HepG2 (cell line): ENCODE measurements around the gene ETFB. TPM values are rescaled to one million over a fixed set of nuclear protein-coding genes. Genes with fewer than 3 reads are reported as not detected.

Experiments used
- ARHGAP35 ChIP-seq: sonication (generic); formaldehyde crosslinking; IDR thresholded peaks from 2 replicates; pipeline ENCODE4 v1.9.0; 2022; ENCODE audit warnings: mild to moderate bottlenecking, inconsistent platforms, moderate library complexity, missing genetic modification reagents, borderline replicate concordance
- BCL6 ChIP-seq: IDR thresholded peaks from 2 replicates; pipeline ENCODE4 v1.6.1; 2016; ENCODE audit warnings: missing genetic modification reagents, missing compliant biosample characterization
- CCDC6 ChIP-seq: sonication (generic); formaldehyde crosslinking; IDR thresholded peaks from 2 replicates; pipeline ENCODE4 v1.8.1; 2022; ENCODE audit warnings: mild to moderate bottlenecking, missing genetic modification reagents, moderate library complexity
- ELF3 ChIP-seq: IDR thresholded peaks from 2 replicates; pipeline ENCODE4 v1.6.1; 2016; ENCODE audit warnings: missing genetic modification reagents, missing compliant biosample characterization
- ERF ChIP-seq: IDR thresholded peaks from 2 replicates; pipeline ENCODE4 v1.6.1; 2018; ENCODE audit warnings: missing biosample characterization, missing genetic modification reagents
- HDAC2 ChIP-seq: sonication (generic); formaldehyde crosslinking; IDR thresholded peaks from 2 replicates; pipeline ENCODE4 v1.4.0; 2020; ENCODE audit warnings: missing genetic modification reagents
- KDM1A ChIP-seq: IDR thresholded peaks from 2 replicates; pipeline ENCODE4 v1.6.1; 2016; ENCODE audit warnings: missing compliant biosample characterization
- MIXL1 ChIP-seq: IDR thresholded peaks from 2 replicates; pipeline ENCODE4 v1.6.1; 2016
- NCOR1 ChIP-seq: fragments of 200-600 bp; sonication (generic); IDR thresholded peaks from 2 replicates; pipeline ENCODE4 v1.7.0; 2017; ENCODE audit warnings: antibody characterized with exemption, low read length, borderline replicate concordance
- NFKBIZ ChIP-seq: IDR thresholded peaks from 2 replicates; pipeline ENCODE4 v1.6.1; 2018; ENCODE audit warnings: missing genetic modification reagents, missing compliant biosample characterization
- NKX3-1 ChIP-seq: sonication (generic); formaldehyde crosslinking; IDR thresholded peaks from 2 replicates; pipeline ENCODE4 v1.5.0; 2020; ENCODE audit warnings: missing genetic modification reagents
- NR3C1 ChIP-seq: sonication (generic); formaldehyde crosslinking; IDR thresholded peaks from 2 replicates; pipeline ENCODE4 v1.4.0; 2020; ENCODE audit warnings: missing genetic modification reagents
- RELA ChIP-seq: sonication (generic); formaldehyde crosslinking; IDR thresholded peaks from 2 replicates; pipeline ENCODE4 v1.4.0; 2020; ENCODE audit warnings: missing genetic modification reagents
- SRSF1 ChIP-seq: fragments of 200-400 bp; formaldehyde crosslinking; optimal IDR thresholded peaks from 2 replicates; pipeline ENCODE3; 2017; ENCODE audit warnings: mild to moderate bottlenecking, low read depth, low read length, moderate library complexity
- TBP ChIP-seq: sonication (generic); formaldehyde crosslinking; IDR thresholded peaks from 2 replicates; pipeline ENCODE4 v1.5.0; 2020; ENCODE audit warnings: missing genetic modification reagents
- TBX3 ChIP-seq: fragments of 450-650 bp; IDR thresholded peaks from 2 replicates; pipeline ENCODE4 v1.6.1; 2017; ENCODE audit warnings: antibody characterized with exemption, mild to moderate bottlenecking, inconsistent platforms, borderline replicate concordance
- ZBTB1 ChIP-seq: sonication (generic); formaldehyde crosslinking; IDR thresholded peaks from 2 replicates; pipeline ENCODE4 v1.4.0; 2020; ENCODE audit warnings: missing genetic modification reagents, borderline replicate concordance
- ZFAT ChIP-seq: sonication (generic); formaldehyde crosslinking; conservative IDR thresholded peaks from 2 replicates; pipeline ENCODE4 v1.8.1; 2023; ENCODE audit warnings: missing genetic modification reagents, inconsistent platforms
- ZFX ChIP-seq: sonication (generic); formaldehyde crosslinking; IDR thresholded peaks from 2 replicates; pipeline ENCODE4 v1.4.0; 2020; ENCODE audit warnings: mild to moderate bottlenecking, low read depth, missing genetic modification reagents, moderate library complexity
- ZKSCAN5 ChIP-seq: sonication (generic); formaldehyde crosslinking; IDR thresholded peaks from 2 replicates; pipeline ENCODE4 v1.5.1; 2020; ENCODE audit warnings: mild to moderate bottlenecking, missing genetic modification reagents
- ZNF180 ChIP-seq: sonication (generic); formaldehyde crosslinking; IDR thresholded peaks from 2 replicates; pipeline ENCODE4 v1.4.0; 2020; ENCODE audit warnings: low read depth, missing genetic modification reagents, borderline replicate concordance
- ZNF33A ChIP-seq: sonication (generic); formaldehyde crosslinking; IDR thresholded peaks from 2 replicates; pipeline ENCODE4 v1.5.1; 2020; ENCODE audit warnings: missing genetic modification reagents, mild to moderate bottlenecking, moderate library complexity, borderline replicate concordance
- ZNF430 ChIP-seq: sonication (generic); formaldehyde crosslinking; IDR thresholded peaks from 2 replicates; pipeline ENCODE4 v1.9.0; 2021; ENCODE audit warnings: mild to moderate bottlenecking, missing genetic modification reagents
- ZNF629 ChIP-seq: sonication (generic); formaldehyde crosslinking; conservative IDR thresholded peaks from 2 replicates; pipeline ENCODE4 v1.5.0; 2020; ENCODE audit warnings: missing genetic modification reagents
- ZNF891 ChIP-seq: sonication (generic); formaldehyde crosslinking; IDR thresholded peaks from 2 replicates; pipeline ENCODE4 v1.5.0; 2020; ENCODE audit warnings: mild to moderate bottlenecking, missing genetic modification reagents
- polyA plus RNA-seq, 8 experiments: library from polyadenylated mRNA; depleted of rRNA in 3 of 8; stranded (reverse) in 7 of 8; unstranded in 1 of 8; fragments of >200 nt; fragmentation: Illumina TruSeq in 4 of 8; extraction: Trizol in 4 of 8; gene quantifications; 2 replicates each; pipeline versions ENCODE4 v1.2.1 to v1.2.3, GENCODE V29; 2011 to 2016; ENCODE audit warnings: low read depth in 4 of 8, missing spikeins in 1 of 8, mixed read lengths in 1 of 8; ENCODE audit not compliant: insufficient read depth in 1 of 8
- total RNA-seq, 5 experiments: library from RNA; depleted of rRNA; stranded (reverse); fragments of >200 nt; fragmentation: Illumina TruSeq; extraction: Trizol; gene quantifications; 2 replicates each; pipeline ENCODE4 v1.2.3, GENCODE V29; 2016; ENCODE audit warnings: low read depth in 1 of 5
- TF ChIP-seq, protein P1 (sequence below): IDR thresholded peaks from 2 replicates; pipeline ENCODE4 v1.6.1; 2016; ENCODE audit warnings: low read depth, borderline replicate concordance
- TF ChIP-seq, protein P2 (sequence below): sonication (generic); formaldehyde crosslinking; IDR thresholded peaks from 2 replicates; pipeline ENCODE4 v1.4.0; 2020; ENCODE audit warnings: missing genetic modification reagents, borderline replicate concordance
- TF ChIP-seq, protein P3 (sequence below): IDR thresholded peaks from 2 replicates; pipeline ENCODE4 v1.6.1; 2016; ENCODE audit warnings: low read depth

ETFB gene
- total and polyA plus RNA-seq, 2 of the 13 experiments (the other 11 are each of a cell fraction or from before 2014, with no cell fraction given): 678 to 1,314 TPM

DNA sequence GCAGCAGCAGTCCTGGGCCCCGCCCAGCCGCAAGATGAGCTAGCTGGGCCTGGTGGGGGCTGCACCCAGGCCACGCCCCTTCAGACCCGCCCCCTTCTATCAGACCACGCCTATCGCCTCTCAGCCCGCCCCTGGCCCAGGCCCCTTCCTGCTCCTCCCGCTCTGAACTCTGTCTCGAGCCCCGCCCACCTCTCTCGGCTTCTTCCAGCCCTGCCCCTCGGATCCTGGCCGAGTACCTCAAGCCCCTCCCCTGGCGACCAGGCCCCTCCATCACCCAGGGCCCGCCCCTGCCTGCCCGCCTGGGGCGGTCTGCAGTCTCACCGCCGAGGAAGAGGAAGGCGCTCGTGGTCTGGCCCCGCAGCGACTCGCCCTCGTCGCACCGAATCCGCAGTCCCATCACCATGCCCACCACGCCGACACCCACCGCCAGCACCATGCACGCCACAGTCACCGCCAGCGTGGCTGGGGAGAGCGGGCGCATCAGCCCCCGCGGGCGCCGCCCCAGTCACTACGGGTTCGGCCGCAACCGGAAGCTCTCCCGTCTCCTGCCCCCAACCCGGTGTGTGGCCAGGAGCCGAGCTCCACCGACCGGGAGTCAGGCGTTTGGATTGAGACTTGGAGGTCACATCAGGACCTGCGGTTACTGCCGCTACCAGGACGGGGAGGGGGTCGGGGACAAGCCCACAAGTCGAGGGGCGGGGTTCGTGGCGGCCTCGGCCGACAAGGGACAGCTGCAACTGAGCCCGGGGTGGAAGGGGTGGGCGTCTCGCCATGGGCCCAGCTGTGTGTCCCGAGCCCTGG is 1.6 kb upstream of the ETFB start (continued):
- TF ChIP-seq ZBTB1 (CRISPR knock-in tag) (no peak), NKX3-1 (CRISPR knock-in tag) (no peak; the same call in 1 of the 2 replicates), TBP (CRISPR knock-in tag) (no peak), NR3C1 (CRISPR knock-in tag) (no peak), MIXL1 (CRISPR knock-in tag) (0 out of 2 replicates have a peak, but pooled peaks have one; percentile 7), ZNF629 (CRISPR knock-in tag) (no peak), ARHGAP35 (CRISPR knock-in tag) (peak; percentile 97), ZNF180 (CRISPR knock-in tag) (no peak), ZFAT (CRISPR knock-in tag) (no peak), HDAC2 (CRISPR knock-in tag) (peak; percentile 77), ZKSCAN5 (CRISPR knock-in tag) (no peak), ELF3 (CRISPR knock-in tag) (peak; percentile 31; the same call in 1 of the 2 replicates), KDM1A (CRISPR knock-in tag) (no peak), BCL6 (CRISPR knock-in tag) (peak; percentile 23; the same call in 1 of the 2 replicates), TBX3 (no peak), RELA (CRISPR knock-in tag) (no peak), ZFX (peak; percentile 87), NFKBIZ (CRISPR knock-in tag) (0 out of 2 replicates have a peak, but pooled peaks have one; percentile 25), NCOR1 (no peak; the same call in 1 of the 2 replicates), ERF (CRISPR knock-in tag) (peak; percentile 64; the same call in 1 of the 2 replicates), ZNF33A (no peak), ZNF891 (CRISPR knock-in tag) (peak; percentile 61; the same call in 1 of the 2 replicates), ZNF430 (peak; percentile 57; the same call in 1 of the 2 replicates), CCDC6 (CRISPR knock-in tag) (peak; percentile 49), SRSF1 (peak; percentile 69)
- TF ChIP-seq, protein P1, sequence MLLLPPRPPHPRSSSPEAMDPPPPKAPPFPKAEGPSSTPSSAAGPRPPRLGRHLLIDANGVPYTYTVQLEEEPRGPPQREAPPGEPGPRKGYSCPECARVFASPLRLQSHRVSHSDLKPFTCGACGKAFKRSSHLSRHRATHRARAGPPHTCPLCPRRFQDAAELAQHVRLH (CRISPR knock-in tag): peak; percentile 63; the same call in 1 of the 2 replicates
- TF ChIP-seq, protein P2, sequence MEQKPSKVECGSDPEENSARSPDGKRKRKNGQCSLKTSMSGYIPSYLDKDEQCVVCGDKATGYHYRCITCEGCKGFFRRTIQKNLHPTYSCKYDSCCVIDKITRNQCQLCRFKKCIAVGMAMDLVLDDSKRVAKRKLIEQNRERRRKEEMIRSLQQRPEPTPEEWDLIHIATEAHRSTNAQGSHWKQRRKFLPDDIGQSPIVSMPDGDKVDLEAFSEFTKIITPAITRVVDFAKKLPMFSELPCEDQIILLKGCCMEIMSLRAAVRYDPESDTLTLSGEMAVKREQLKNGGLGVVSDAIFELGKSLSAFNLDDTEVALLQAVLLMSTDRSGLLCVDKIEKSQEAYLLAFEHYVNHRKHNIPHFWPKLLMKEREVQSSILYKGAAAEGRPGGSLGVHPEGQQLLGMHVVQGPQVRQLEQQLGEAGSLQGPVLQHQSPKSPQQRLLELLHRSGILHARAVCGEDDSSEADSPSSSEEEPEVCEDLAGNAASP (CRISPR knock-in tag): no peak
- TF ChIP-seq, protein P3, sequence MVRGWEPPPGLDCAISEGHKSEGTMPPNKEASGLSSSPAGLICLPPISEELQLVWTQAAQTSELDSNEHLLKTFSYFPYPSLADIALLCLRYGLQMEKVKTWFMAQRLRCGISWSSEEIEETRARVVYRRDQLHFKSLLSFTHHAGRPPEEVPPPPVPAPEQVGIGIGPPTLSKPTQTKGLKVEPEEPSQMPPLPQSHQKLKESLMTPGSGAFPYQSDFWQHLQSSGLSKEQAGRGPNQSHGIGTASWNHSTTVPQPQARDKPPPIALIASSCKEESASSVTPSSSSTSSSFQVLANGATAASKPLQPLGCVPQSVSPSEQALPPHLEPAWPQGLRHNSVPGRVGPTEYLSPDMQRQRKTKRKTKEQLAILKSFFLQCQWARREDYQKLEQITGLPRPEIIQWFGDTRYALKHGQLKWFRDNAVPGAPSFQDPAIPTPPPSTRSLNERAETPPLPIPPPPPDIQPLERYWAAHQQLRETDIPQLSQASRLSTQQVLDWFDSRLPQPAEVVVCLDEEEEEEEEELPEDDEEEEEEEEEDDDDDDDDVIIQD: peak; percentile 26; the same call in 1 of the 2 replicates
